ENCODE results near the gene TAAR9.
"Not testable (repeated sequence)": the region's sequence is repeated elsewhere in the genome, so short reads cannot be mapped to it uniquely, and the experiment has no call there.

The TAAR9 gene

DNA sequence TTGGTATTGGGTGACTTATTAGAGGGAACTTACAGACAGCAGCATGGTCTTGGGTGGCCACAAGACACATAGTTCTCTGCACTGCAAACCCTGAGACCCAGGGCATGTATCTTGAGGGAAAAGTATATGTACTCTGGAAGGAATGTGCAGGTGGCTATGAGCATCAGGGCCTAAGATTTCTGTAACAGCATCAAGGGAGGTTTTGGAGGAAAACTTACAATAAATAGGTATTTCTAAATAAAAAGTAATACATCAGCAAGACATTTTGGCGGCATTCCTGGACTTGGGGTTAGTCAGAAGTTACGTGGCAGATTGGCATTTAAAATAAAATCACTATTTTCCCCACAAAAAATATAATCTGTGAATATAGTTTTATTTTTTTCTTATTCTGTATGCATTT lies 17.1 kb upstream of the TAAR9 start:
- no peak for DNase-seq

DNA sequence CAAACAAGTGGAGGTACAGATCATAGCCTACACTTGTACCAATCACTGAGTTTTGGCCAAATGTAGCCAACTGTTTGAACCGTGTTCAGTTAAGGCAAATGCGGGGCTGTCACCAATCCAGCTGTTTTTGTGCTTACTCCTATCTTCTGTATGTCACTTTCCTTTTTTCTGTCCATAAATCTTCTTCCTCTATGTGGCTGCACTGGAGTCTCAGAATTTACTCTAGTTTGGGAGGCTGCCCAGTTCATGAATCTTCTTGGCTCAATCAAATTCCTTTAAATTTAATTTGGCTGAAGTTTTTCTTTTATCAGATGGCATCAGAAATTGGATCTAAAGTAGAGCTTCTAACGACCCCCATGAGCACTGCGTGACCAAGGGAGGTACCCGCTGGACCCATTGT lies 13.4 kb upstream of the TAAR9 start:
- DNase-seq = no peak

DNA sequence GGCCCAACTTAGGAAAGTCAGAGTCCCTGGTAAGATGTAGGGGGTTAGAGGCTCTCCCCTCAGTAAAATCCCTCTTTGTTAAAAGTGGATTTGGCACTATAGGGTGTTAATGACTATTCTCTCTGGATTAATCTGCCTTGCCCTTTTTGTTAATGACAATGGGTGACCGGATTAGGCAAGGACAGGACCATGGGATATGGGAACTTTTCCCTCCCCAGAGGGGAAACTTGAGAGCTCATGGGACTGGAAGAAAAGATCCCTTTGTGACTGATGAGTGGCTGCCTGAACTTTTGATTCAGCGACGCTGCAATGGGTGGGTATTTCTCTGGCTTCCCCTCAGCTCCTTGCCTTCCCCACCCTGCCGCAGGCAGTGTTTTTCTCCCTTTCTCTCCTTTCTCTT lies 12.2 kb upstream of the TAAR9 start:
- no peak for DNase-seq

DNA sequence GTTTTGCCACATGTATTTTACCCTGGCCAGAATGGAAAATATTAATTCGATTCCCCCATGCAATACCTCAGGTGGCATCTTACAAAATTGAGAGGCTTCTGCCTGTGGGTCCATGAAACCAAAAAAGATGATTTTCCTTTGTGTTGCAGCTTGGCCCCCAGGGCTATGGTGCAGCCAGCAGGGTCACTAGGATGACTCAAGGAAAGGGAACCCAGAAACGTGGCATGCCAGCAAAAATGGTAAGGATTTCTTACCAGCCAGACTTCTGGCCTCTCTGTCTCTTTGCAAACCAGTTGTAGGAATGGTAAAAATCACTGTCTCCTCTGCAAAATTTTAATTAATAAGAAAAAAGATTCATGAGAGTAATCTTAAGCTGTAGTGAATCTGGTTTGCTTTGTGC lies 11.6 kb upstream of the TAAR9 start:
- DNase-seq = no peak

DNA sequence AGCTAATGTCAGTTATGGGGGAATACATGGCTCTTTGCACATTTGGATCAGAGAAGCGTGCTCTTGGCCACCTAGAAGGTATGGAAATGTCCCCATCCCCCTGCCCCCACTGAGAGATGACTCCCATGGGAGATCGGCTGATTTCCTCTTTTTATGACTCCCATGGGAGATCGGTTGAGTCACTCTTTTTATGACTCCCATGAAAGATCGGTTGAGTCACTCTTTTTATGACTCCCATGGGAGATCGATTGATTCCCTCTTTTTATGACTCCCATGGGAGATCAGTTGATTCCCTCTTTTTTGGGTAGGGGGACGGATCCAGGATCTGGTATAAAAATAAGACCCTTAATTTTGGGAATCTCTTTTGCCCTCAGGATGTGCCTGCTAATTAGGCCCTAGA lies 10.3 kb upstream of the TAAR9 start:
- DNase-seq = no peak

DNA sequence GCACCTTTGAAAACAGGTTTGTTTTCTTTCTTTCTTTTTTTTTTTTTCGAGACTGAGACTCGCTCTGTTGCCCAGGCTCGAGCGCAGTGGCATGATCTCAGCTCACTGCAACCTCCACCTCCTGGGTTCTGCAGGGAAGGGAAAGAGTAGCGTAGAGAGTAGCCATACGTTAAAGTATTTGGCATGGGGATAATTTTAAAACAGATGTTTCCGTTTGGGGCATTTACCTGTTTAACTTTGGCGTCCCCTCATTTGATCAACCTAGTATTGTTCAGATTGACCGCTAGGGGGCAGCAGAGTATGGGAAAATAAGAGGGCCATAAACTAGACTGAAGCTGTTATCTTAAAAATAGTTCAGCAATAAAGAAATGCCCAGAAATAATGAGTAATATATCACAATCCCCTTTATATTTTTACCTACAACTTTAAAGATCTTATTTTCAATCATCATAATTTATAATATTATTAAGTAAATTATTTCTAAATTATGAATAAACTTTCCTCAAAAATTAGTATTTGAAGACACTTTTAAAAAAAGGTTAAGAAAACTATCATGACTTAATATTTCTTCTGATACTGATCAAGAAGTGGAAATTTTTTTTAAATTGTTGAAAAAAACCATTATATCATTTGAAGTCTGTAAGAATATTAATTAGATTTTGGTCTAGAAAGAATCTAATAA lies 7.6 kb upstream of the TAAR9 start:
- no peak for DNase-seq

DNA sequence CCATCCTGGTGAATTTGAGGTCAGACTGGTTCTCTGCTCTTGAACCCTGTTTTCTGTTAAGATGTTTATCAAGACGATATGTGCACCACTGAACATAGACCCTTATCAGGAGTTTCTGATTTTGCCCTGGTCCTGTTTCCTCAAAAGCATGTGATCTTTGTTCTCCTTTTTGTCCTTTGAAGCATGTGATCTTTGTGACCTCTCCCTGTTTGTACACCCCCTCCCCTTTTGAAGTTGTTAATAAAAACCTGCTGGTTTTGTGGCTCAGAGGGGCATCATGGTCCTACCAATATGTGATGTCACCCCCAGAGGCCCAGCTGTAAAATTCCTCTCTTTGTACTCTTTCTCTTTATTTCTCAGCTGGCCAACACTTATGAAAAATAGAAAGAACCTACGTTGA lies 3.5 kb upstream of the TAAR9 start:
- DNase-seq = not testable (repeated sequence)

DNA sequence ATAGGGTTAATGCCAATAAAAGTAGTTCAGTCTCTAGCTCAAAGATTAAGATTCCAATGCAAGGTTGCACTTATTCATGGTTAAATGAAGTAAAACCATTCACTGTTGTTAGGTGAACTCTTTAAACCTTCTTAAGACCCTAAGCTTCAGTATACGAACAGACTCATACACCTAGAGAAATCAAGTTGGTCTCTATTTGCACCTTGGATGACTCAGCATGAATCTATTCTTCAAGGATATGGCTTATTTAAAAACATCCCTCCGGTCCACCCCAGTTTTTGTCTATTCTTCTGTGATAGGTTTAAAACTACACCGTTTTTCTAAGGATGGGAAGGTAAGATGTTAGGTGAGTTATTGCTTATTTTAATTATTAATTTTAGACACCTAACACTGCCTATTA lies 932 bp upstream of the TAAR9 start:
- DNase-seq = no peak

DNA sequence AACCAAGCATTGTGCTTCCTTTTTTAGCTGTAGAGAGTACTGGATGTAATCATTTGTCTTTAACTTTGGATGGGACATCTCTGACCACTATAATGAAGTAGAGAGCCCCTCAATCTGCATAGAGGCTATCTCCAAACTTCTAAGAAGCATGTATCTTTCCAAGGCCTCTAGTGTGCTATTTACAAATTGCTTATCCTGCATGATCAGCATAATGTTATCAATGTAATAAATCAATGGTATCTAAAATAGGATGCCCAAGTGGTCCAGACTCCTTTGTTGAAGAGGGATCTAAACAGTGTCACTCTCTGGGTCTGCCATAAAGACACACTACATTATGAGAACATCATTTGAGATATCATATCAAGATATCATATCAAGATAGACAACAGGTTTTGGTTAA lies 6.7 kb downstream of the TAAR9 start:
- no peak for DNase-seq

DNA sequence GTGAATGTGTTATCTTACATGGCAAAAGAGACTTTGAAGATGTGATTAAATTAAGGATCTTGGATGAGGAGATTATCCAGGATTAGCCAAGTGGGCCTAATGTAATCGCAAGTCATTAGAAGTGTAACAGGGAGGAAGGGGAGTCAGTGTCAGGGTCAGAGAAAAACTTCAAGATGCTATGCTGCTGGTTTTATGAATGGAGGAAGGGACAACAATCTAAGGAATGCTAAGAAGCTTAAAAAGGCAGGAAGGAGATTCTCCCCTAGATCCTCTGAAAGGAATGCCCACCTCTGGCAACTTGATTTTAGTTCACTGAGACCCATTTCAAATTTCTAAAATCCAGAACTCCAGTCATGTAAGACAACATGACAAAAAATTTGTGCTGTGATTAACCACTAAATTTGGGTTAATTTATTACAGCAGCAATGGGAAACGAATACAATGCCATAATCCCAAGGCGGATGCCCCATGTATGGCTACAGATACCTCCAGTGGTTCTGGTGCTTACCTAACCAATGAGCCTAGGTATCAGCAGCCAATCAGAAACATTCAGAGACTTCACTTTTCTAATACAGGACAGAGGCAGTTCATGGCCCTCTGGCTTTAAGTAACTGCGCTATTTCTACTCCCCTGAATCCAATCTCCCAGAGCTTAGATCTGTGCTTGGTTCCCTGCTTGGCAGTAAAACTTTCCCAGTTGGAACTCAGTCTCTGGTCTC lies 10.8 kb downstream of the TAAR9 start:
- DNase-seq = no peak

DNA sequence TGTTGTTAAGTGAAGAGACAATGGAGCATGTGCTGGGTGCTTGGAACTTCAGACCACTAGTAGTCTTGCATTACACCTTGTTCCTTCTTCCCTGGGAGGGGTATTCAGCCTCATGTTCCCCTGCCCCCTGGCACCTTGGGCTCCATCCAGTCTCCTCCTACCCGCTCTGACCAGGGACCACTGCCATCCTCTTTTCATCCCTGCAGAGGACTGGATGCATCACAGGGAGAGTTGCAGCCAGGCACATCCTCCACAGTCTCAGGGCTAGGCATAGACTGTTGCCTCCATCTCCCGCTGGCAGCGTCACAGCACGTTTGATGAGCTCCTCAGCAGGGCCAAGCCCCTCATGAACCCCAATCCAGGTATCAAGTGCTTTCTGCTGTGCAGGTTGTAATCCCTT lies 13.1 kb downstream of the TAAR9 start:
- DNase-seq = no peak

DNA sequence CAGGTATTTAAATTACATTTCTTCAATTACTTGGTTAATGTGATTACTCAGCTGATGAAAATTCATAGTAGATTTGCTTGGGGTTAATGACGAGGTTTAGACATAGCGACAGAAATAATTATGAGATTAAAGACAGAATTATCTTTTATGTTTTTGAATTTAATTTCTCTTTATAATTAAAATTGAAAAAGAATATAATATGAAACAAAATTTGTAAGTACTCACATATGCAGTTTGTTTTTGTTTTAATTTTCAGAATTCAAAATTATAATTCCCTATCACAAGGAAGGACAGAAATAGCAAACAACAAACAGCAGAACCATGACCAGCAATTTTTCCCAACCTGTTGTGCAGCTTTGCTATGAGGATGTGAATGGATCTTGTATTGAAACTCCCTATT lies 14.3 kb downstream of the TAAR9 start, which contains the start of gene TAAR8:
TAAR8 (plus strand) TSS at position 301 of the 400 bp plus-strand sequence; CDS start at position 322, 21 bp downstream.
- DNase-seq = no peak

DNA sequence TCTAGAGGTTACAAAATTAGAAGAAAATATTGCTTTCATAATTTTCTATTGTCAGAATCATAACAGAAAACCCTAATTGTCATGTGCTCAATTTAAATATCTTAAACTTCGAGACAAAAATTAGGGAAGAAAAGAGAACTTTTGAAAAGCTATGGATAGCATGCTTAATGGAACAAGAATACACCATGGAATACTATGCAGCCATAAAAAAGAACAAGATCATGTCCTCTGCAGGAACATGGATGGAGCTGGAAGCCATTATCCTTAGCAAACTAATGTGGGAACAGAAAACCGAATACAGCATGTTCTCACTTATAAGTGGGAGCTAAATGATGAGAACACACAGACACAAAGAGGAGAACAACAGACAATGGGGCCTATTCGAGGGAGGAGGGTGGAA lies 22.0 kb downstream of the TAAR9 start:
- DNase-seq = not testable (repeated sequence)

DNA sequence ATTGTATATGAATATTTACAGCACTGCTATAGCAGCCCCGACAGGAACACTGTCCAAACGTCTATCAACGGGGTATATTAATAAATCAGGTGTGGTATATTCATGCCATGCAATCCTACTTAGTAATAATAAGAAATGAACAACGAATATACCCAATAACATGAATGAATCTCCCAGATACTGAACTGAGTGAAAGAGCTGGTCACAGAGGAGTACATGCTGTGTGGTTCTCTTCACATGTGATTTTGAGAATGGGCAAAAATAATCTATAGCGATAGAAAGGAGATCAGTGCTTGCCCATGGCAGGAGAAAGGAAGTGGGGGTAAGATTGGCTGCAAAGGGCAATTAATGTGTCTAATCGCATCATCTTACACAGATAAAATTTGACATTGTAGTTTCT lies 28.3 kb downstream of the TAAR9 start:
- DNase-seq = no peak

DNA sequence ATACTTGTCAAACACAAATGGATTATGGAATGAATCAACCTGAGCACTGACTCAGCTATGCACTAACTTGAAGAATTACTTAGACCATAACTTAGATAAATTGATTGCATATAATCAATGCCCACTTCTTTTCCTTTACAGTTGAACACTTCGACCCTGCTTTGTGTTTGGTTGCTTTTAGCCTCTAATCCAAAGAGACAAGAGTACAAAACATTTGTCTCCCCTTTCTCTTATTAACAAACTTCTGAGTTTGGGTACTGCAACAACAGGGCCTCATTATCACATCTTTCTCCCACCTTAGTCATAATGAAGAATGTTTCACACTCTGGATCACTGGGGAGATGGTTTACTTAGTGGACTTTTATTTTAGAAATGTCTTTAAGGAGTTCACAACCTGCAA lies 29.5 kb downstream of the TAAR9 start:
- no peak for DNase-seq

DNA sequence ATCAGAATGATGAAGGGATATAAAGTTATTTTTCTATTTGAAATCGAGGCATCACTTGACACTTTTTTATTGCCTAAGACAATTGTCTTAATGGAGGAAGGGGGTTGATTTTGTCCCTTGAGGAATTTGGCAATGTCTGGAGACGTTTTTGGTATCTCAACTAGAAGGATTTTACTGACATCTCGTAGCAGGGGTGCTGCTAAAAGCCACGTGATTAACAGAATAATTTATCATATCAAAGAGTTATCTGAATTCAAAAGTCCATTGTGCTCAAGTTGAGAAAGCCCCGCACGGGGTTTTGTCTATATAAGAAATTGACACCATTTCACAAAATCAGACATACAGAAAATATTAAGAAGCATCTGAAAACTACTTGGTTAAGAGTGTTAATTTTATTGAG lies 30.5 kb downstream of the TAAR9 start:
- DNase-seq = no peak

DNA sequence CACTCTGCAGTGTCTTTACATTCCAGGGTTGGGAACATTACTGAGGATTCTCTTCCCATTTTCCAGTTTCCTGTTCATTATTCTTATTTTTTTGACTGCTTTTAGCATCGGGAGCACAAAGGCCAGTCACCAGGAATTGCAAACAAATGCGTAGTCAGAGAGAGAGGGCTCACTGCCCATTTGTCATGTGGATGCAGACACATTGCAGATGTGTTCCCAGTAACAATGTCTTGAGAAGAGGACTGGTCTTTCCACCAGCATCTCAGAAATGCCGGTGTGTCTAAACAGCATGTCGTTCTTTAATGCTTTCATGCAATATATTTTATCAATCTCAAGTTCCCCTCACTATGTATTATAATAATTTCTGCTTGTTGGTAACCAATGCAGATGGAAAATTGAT lies 31.1 kb downstream of the TAAR9 start:
- DNase-seq = no peak

DNA sequence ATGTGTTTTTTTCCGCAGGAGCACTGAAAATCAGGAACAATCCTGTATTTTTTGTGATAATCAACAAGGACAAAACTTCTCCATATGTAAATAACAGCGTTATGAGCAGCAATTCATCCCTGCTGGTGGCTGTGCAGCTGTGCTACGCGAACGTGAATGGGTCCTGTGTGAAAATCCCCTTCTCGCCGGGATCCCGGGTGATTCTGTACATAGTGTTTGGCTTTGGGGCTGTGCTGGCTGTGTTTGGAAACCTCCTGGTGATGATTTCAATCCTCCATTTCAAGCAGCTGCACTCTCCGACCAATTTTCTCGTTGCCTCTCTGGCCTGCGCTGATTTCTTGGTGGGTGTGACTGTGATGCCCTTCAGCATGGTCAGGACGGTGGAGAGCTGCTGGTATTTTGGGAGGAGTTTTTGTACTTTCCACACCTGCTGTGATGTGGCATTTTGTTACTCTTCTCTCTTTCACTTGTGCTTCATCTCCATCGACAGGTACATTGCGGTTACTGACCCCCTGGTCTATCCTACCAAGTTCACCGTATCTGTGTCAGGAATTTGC lies 32.2 kb downstream of the TAAR9 start, which contains the start of gene TAAR6:
TAAR6 (plus strand) TSS at position 102 of the 557 bp plus-strand sequence; CDS start at position 102, 0 bp downstream.
- DNase-seq = no peak

DNA sequence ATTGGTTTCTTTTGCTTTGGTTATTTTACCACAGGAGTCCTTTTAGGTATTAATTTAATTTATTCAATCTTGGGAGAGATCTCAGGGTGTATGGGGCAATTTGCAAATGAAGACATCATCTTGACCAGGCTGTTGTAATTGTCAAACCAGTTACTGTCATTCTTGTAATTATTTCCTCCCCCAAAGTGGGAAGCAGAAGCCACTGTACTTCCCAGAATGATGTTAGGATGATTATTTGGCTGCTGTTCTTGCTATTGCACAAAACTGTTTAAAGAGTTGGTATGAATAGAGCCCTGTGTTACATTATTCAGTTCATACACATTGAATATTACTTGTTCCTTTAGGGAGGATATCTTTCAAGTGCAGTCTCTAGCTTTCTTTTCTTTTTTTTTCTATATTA lies 33.7 kb downstream of the TAAR9 start:
- DNase-seq = no peak

DNA sequence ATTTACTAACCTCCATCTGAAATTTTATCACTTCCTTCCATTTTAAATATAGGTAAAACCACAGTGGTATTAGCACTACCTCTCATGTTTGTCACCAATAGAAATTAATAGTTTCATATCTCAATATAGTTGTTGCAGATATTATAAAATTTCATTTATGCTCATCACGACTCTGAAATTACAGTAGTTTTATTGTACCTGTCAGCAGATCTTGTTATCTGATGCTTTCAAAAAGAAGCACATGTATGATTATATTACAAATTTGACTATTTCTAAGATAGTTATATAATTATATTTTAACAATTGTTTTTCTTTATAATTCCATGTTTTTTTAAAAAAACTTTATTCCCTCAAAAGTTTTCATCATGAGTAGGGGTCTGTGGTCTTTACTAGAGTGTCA lies 46.6 kb downstream of the TAAR9 start:
- no peak for DNase-seq

DNA sequence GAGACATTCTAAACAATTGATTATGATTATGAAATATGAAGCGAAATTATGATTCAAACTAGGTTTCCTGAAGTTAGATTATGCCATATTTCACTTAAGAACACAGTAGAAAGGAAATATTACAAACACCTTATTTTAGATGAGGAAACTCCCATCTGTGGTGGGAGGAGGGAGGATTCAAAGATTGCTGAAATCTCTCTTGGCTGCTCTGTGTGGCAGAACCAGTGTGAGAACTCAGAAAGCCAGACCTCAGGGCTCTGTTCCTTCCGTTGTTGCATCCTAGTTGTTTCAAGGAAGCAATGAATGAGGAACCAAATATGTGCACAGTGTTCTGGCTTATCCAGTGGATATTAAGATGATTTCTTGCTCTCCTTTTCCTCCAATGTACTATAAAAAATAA lies 49.3 kb downstream of the TAAR9 start:
- DNase-seq = no peak

Measured in cortex of kidney (tissue), 1 donor.